GM13976 (cell line): ENCODE results near the gene HSPA13.

Experiments used
- DNase-seq: peaks from one replicate; pipeline ENCODE4 v3.0.0; 2012; ENCODE audit warnings: low spot score
- in situ Hi-C: fragments of 300-500 bp; cut with MboI; formaldehyde crosslinking; loops from one replicate; pipeline ENCODE4 v1.12.0; 2022; ENCODE audit warnings: low sequenced_read_pairs, mixed read lengths, inconsistent platforms; ENCODE audit not compliant: unreplicated experiment
- TF ChIP-seq, protein P1 (sequence below): IDR thresholded peaks from 2 replicates; pipeline ENCODE4 v1.5.1; 2012; ENCODE audit warnings: borderline replicate concordance, mild to moderate bottlenecking; ENCODE audit not compliant: insufficient read depth; ENCODE audit errors: extremely low read depth, missing control alignments, control extremely low read depth

The HSPA13 gene

DNA sequence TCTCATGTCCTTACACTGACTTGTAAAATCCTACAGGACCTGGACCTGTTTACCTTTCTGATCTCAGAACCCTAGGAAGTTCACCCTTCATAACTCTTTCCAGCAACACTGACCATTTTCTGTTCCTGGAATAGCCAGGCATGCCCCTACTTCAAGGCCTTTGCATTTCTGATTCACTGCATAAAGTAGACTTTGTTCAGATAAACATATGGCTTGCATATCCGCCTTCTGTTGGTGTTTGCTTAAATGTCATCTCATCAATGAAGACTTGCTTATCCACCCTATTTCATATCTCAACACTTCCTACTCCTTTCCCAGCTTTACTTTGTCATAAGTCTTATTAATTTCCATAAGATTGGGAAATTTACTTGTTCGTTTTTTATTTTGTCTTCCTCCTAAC is 57.4 kb downstream of the HSPA13 start:
- TF ChIP-seq, protein P1, sequence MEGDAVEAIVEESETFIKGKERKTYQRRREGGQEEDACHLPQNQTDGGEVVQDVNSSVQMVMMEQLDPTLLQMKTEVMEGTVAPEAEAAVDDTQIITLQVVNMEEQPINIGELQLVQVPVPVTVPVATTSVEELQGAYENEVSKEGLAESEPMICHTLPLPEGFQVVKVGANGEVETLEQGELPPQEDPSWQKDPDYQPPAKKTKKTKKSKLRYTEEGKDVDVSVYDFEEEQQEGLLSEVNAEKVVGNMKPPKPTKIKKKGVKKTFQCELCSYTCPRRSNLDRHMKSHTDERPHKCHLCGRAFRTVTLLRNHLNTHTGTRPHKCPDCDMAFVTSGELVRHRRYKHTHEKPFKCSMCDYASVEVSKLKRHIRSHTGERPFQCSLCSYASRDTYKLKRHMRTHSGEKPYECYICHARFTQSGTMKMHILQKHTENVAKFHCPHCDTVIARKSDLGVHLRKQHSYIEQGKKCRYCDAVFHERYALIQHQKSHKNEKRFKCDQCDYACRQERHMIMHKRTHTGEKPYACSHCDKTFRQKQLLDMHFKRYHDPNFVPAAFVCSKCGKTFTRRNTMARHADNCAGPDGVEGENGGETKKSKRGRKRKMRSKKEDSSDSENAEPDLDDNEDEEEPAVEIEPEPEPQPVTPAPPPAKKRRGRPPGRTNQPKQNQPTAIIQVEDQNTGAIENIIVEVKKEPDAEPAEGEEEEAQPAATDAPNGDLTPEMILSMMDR = no peak
- in situ Hi-C loops = no loop called here
- DNase-seq = no peak
